K562 (cell line): ENCODE results near the gene MAN1A1. TPM values are rescaled to one million over a fixed set of nuclear protein-coding genes. Genes with fewer than 3 reads are reported as not detected.
A peak's percentile ranks its signal among the peaks of the same experiment; 100 is the strongest.

Experiments used
- BDP1 ChIP-seq: IDR thresholded peaks from 3 replicates; pipeline ENCODE4 v1.6.1; 2011; ENCODE audit not compliant: insufficient read length, insufficient read depth
- BMI1 ChIP-seq: fragments of 150-350 bp; IDR thresholded peaks from 2 replicates; pipeline ENCODE4 v1.6.1; 2014; ENCODE audit warnings: low read length
- CTCF ChIP-seq, 3 experiments: IDR thresholded peaks in 2 of 3; conservative IDR thresholded peaks in 1 of 3; 2 replicates each; pipeline ENCODE4 v1.5.1; 2011 to 2012; ENCODE audit warnings: low read length in 3 of 3, mild to moderate bottlenecking in 3 of 3, control low read depth in 2 of 3, improper control_type of control experiment in 1 of 3, inconsistent platforms in 1 of 3, low read depth in 1 of 3, mixed read lengths in 1 of 3, moderate library complexity in 1 of 3; ENCODE audit not compliant: insufficient read depth in 2 of 3
- DLX4 ChIP-seq: fragments of 250-450 bp; sonication (Bioruptor Pico); IDR thresholded peaks from 2 replicates; pipeline ENCODE4 v1.6.1; 2021; ENCODE audit warnings: mild to moderate bottlenecking
- MAFF ChIP-seq: IDR thresholded peaks from 2 replicates; pipeline ENCODE4 v1.6.1; 2012; ENCODE audit warnings: low read length, improper control_type of control experiment
- MXI1 ChIP-seq: IDR thresholded peaks from 2 replicates; pipeline ENCODE4 v1.6.1; 2011; ENCODE audit warnings: low read depth, mild to moderate bottlenecking, improper control_type of control experiment, low read length
- MYBL2 ChIP-seq, 2 experiments: fragments of 450-650 bp in 1 of 2; sonication (generic) in 1 of 2; formaldehyde crosslinking in 1 of 2; IDR thresholded peaks; 2 replicates each; pipeline versions ENCODE4 v1.6.1 to v1.8.1; 2017 to 2022; ENCODE audit warnings: borderline replicate concordance in 1 of 2, inconsistent platforms in 1 of 2, low read depth in 1 of 2, mild to moderate bottlenecking in 1 of 2, missing genetic modification reagents in 1 of 2, moderate library complexity in 1 of 2
- NCOA4 ChIP-seq: fragments of 450-650 bp; IDR thresholded peaks from 2 replicates; pipeline ENCODE4 v1.6.1; 2018; ENCODE audit warnings: mild to moderate bottlenecking; ENCODE audit not compliant: partially characterized antibody
- NCOR1 ChIP-seq: fragments of 450-650 bp; IDR thresholded peaks from 2 replicates; pipeline ENCODE4 v1.6.1; 2016; ENCODE audit warnings: mild to moderate bottlenecking, moderate library complexity
- NKRF ChIP-seq: fragments of 450-650 bp; IDR thresholded peaks from 2 replicates; pipeline ENCODE4 v1.6.1; 2016; ENCODE audit warnings: borderline replicate concordance
- NR0B1 ChIP-seq: fragments of 450-650 bp; IDR thresholded peaks from one replicate; pipeline ENCODE4 v1.6.1; 2018; ENCODE audit warnings: mild to moderate bottlenecking, moderate library complexity; ENCODE audit not compliant: partially characterized antibody
- POLR2H ChIP-seq: IDR thresholded peaks from 2 replicates; pipeline ENCODE4 v1.6.1; 2016; ENCODE audit warnings: missing genetic modification characterization, low read depth, mild to moderate bottlenecking, control low read depth, missing compliant biosample characterization, moderate library complexity
- PYGO2 ChIP-seq: fragments of 450-650 bp; IDR thresholded peaks from 2 replicates; pipeline ENCODE4 v1.6.1; 2016; ENCODE audit warnings: mild to moderate bottlenecking, missing genetic modification characterization, moderate library complexity, missing compliant biosample characterization
- RCOR1 ChIP-seq, 2 experiments: IDR thresholded peaks; 2 replicates each; pipeline ENCODE4 v1.6.1; 2012; ENCODE audit warnings: low read depth in 2 of 2, low read length in 2 of 2, borderline replicate concordance in 1 of 2, improper control_type of control experiment in 1 of 2
- RFX1 ChIP-seq: fragments of 450-650 bp; IDR thresholded peaks from 2 replicates; pipeline ENCODE4 v1.6.1; 2016; ENCODE audit warnings: mild to moderate bottlenecking, moderate library complexity
- RHOXF2B ChIP-seq: fragments of 250-450 bp; sonication (Bioruptor Pico); conservative IDR thresholded peaks from 2 replicates; pipeline ENCODE4 v1.5.1; 2021
- SAP30 ChIP-seq: fragments of 200-600 bp; sonication (generic); IDR thresholded peaks from 2 replicates; pipeline ENCODE4 v1.6.1; 2012; ENCODE audit warnings: borderline replicate concordance, low read depth, mild to moderate bottlenecking, moderate library complexity, low read length, control low read depth, inconsistent platforms; ENCODE audit not compliant: insufficient read depth, poor library complexity, severe bottlenecking
- SIX5 ChIP-seq, 2 experiments: IDR thresholded peaks; 2 replicates each; pipeline ENCODE4 v1.6.1; 2011; ENCODE audit warnings: low read length in 2 of 2, borderline replicate concordance in 1 of 2, low read depth in 1 of 2, mild to moderate bottlenecking in 1 of 2, moderate library complexity in 1 of 2; ENCODE audit not compliant: insufficient read depth in 1 of 2
- SNRNP70 ChIP-seq: fragments of 200-400 bp; formaldehyde crosslinking; optimal IDR thresholded peaks from 2 replicates; pipeline ENCODE3; 2017; ENCODE audit warnings: low read depth, low read length
- SRSF7 ChIP-seq: fragments of 200-400 bp; formaldehyde crosslinking; optimal IDR thresholded peaks from 2 replicates; pipeline ENCODE3; 2017; ENCODE audit warnings: mild to moderate bottlenecking, low read depth, low read length
- ZNF174 ChIP-seq: fragments of 250-450 bp; sonication (Bioruptor Pico); IDR thresholded peaks from 2 replicates; pipeline ENCODE4 v1.4.0; 2020; ENCODE audit warnings: mild to moderate bottlenecking
- ZNF41 ChIP-seq: fragments of 250-450 bp; sonication (Bioruptor Pico); conservative IDR thresholded peaks from 2 replicates; pipeline ENCODE4 v1.4.0; 2020; ENCODE audit warnings: mild to moderate bottlenecking
- ZNF583 ChIP-seq: fragments of 250-450 bp; sonication (Bioruptor Pico); IDR thresholded peaks from 2 replicates; pipeline ENCODE4 v1.4.0; 2020
- polyA plus RNA-seq, 8 experiments: library from polyadenylated mRNA; depleted of rRNA in 4 of 8; stranded (reverse) in 5 of 8; unstranded in 3 of 8; fragments of >200 nt; fragmentation: Nextera tagmentation in 2 of 8; fragmentation: Illumina TruSeq in 1 of 8; extraction: Ambion mirVana in 2 of 8; extraction: Trizol in 1 of 8; gene quantifications; 2 replicates each; pipeline versions ENCODE4 v1.2.1 to v1.2.3, GENCODE V29; 2011 to 2014; ENCODE audit warnings: inconsistent platforms in 1 of 8, missing spikeins in 1 of 8
- total RNA-seq, 7 experiments: library from RNA; depleted of rRNA in 6 of 7; stranded (reverse); fragments of >200 nt in 6 of 7; fragmentation: Illumina TruSeq in 2 of 7; extraction: Trizol in 2 of 7; gene quantifications; 2 replicates each; pipeline versions ENCODE4 v1.2.1 to v1.2.3, GENCODE V29; 2011 to 2021; ENCODE audit warnings: low replicate concordance in 1 of 7

The MAN1A1 gene
- total and polyA plus RNA-seq, 9 of the 15 experiments (the other 6 are each of a cell fraction or from before 2014, with no cell fraction given) = 24.5 to 78.4 (median 59.7) TPM

GRCh38 chr6:119347466-119348095, 2.0 kb downstream of the MAN1A1 start (continued):
- TF ChIP-seq PYGO2 (tag) = no peak
- TF ChIP-seq NKRF = peak; percentile 87; the same call in 1 of the 2 replicates
- no peak for TF ChIP-seq BDP1
- no peak for TF ChIP-seq ZNF41 (CRISPR knock-in tag)
- peak; percentile 79 for TF ChIP-seq MXI1
- no peak for TF ChIP-seq RHOXF2B (CRISPR knock-in tag)
- no peak for TF ChIP-seq ZNF174
- TF ChIP-seq SAP30 = peak; percentile 22
- no peak for TF ChIP-seq SRSF7
- TF ChIP-seq ZNF583 (CRISPR knock-in tag) = no peak
- TF ChIP-seq NCOA4 = no peak
- no peak for TF ChIP-seq RCOR1 (IDR thresholded peaks at IDR 0.05; ENCODE audit: borderline replicate concordance in 1 of 2, low read depth in 2 of 2, low read length in 2 of 2)
- no peak for TF ChIP-seq MYBL2 (IDR thresholded peaks at IDR 0.05; ENCODE audit: low read depth)
- TF ChIP-seq MYBL2 (CRISPR knock-in tag; IDR thresholded peaks at IDR 0.05; ENCODE audit: borderline replicate concordance) = no peak
- TF ChIP-seq MAFF = peak; percentile 78
- TF ChIP-seq SNRNP70 = no peak
- TF ChIP-seq DLX4 (CRISPR knock-in tag) = no peak
- no peak for TF ChIP-seq RFX1
- no peak for TF ChIP-seq BMI1
- TF ChIP-seq NCOR1 = 0 out of 2 replicates have a peak, but pooled peaks have one; percentile 24
- TF ChIP-seq CTCF (IDR thresholded peaks at IDR 0.05 in 2 of 3, conservative IDR thresholded peaks at IDR 0.05 in 1 of 3; ENCODE audit: insufficient read depth in 2 of 3, low read depth in 1 of 3, low read length in 3 of 3) = no peak
- no peak; the same call in 1 of the 2 replicates for TF ChIP-seq POLR2H
- no peak for TF ChIP-seq SIX5 (IDR thresholded peaks at IDR 0.05; ENCODE audit: borderline replicate concordance in 1 of 2, insufficient read depth in 1 of 2, low read depth in 1 of 2, low read length in 2 of 2)
- no peak for TF ChIP-seq NR0B1
